ENCODE data around the gene ARHGEF26.
A peak's percentile ranks its signal among the peaks of the same experiment; 100 is the strongest.

Gene ARHGEF26

GRCh38 chr3:154210986-154211385 lies 89.8 kb downstream of the ARHGEF26 start:
- ATAC-seq, result no peak

- no peak for ATAC-seq
Observed at GRCh38 chr3:154214306-154214705, 93.1 kb downstream of the ARHGEF26 start.

GRCh38 chr3:154217671-154218070 lies 96.5 kb downstream of the ARHGEF26 start:
- ATAC-seq, result no peak

- no peak for ATAC-seq
Observed at GRCh38 chr3:154218728-154219127, 97.5 kb downstream of the ARHGEF26 start.

GRCh38 chr3:154220462-154220861 lies 99.3 kb downstream of the ARHGEF26 start:
- no peak for ATAC-seq

GRCh38 chr3:154223519-154223918 lies 102.3 kb downstream of the ARHGEF26 start:
- no peak for ATAC-seq

- no peak for ATAC-seq
Observed at GRCh38 chr3:154224366-154224765, 103.2 kb downstream of the ARHGEF26 start.

GRCh38 chr3:154224866-154225265 lies 103.7 kb downstream of the ARHGEF26 start:
- no peak for ATAC-seq

GRCh38 chr3:154225536-154225935 lies 104.3 kb downstream of the ARHGEF26 start:
- no peak for ATAC-seq

GRCh38 chr3:154227531-154227930 lies 106.3 kb downstream of the ARHGEF26 start:
- ATAC-seq, result no peak

GRCh38 chr3:154228561-154229216 lies 107.5 kb downstream of the ARHGEF26 start:
- no peak for ATAC-seq

GRCh38 chr3:154229217-154229590 lies 108.0 kb downstream of the ARHGEF26 start:
- no peak for ATAC-seq

- ATAC-seq, result no peak
Observed at GRCh38 chr3:154235330-154235729, 114.1 kb downstream of the ARHGEF26 start.

GRCh38 chr3:154236331-154236730 lies 115.1 kb downstream of the ARHGEF26 start:
- no peak for ATAC-seq

- no peak for ATAC-seq
Observed at GRCh38 chr3:154240235-154240634, 119.0 kb downstream of the ARHGEF26 start.

- ATAC-seq, result no peak
Observed at GRCh38 chr3:154241496-154241895, 120.3 kb downstream of the ARHGEF26 start.

GRCh38 chr3:154242766-154243165 lies 121.6 kb downstream of the ARHGEF26 start:
- ATAC-seq, result no peak

- ATAC-seq, result no peak
Observed at GRCh38 chr3:154243353-154243752, 122.2 kb downstream of the ARHGEF26 start.

GRCh38 chr3:154244644-154245043 lies 123.5 kb downstream of the ARHGEF26 start:
- no peak for ATAC-seq

- ATAC-seq, result no peak
Observed at GRCh38 chr3:154247806-154248415, 126.7 kb downstream of the ARHGEF26 start.

- no peak for ATAC-seq
Observed at GRCh38 chr3:154250291-154250690, 129.1 kb downstream of the ARHGEF26 start.

- no peak for ATAC-seq
Observed at GRCh38 chr3:154251610-154252009, 130.4 kb downstream of the ARHGEF26 start.

GRCh38 chr3:154252759-154253638 lies 131.8 kb downstream of the ARHGEF26 start:
- ATAC-seq, result peak in 1 of 2 donors; percentile 30

- ATAC-seq, result no peak
Observed at GRCh38 chr3:154254527-154254926, 133.3 kb downstream of the ARHGEF26 start.

Measured in activated CD4-positive, CD25-positive, alpha-beta regulatory T cell treated with anti-CD3 and anti-CD28 coated beads, Interleukin-2, amount 50 U/mL, for 24 hours (primary cell).